T47D (cell line): ENCODE data around the gene KCNN3.
A peak's percentile ranks its signal among the peaks of the same experiment; 100 is the strongest.

Source experiments
- DNase-seq, 2 experiments: peaks; one replicate each; pipeline versions ENCODE4 v3.0.0 to v3.0.0-alpha.2; 2011 to 2012; ENCODE audit warnings: low read depth in 1 of 2, low spot score in 1 of 2
- JUND ChIP-seq: IDR thresholded peaks from 2 replicates; pipeline ENCODE4 v1.6.1; 2012; ENCODE audit warnings: low read depth
- in situ Hi-C: cut with HindIII; loops from 2 replicates; pipeline ENCODE4 v1.10.0; 2016; ENCODE audit warnings: low sequenced_read_pairs, low pct_unique_long_range_greater_than_20kb

Gene KCNN3

DNA sequence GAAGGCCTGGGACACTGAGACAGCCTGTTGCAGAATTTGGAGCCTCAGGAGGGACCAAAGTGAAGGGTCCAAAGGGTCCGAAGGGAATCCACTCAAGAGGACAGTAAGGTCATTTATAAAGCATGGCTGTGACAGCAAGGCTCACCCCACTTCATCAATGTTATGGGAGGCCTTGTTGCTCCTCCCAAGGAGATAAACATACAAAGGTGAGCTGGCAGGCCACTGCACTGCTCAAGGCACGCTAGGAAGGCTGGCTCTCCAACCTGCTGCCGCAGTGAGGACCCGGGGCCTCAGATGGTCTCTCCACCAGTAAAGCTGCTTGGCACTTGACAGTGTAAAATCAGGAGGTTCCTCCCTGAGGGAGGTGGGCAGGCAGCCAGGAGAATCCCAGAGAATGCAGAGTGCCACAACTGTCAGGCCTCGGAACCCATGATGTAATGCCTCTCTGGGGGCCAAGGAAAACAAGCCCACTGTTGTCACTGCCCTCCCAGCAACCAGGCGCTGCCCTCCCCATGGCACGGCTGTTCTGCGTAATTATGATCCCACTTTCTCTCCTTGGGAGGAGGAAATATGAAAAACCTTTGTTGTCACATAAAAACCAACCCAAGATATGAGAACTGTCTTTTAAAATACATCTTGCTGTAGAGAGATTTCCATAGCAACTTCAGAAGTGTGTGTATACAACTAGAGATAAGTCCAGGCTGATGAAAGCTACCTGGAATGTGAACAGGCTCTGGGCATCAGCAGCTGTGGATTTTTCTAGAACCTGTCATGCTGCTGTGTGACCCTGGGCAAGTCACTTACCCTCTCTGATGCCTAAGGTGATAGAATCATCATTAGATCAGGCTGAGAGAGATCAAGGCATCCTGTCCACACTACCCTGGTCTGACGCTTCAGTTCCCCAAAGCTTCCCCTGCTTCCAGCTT is 102.5 kb downstream of the KCNN3 start:
- DNase-seq: no peak
- no peak for TF ChIP-seq JUND
- in situ Hi-C loops: no loop called here

DNA sequence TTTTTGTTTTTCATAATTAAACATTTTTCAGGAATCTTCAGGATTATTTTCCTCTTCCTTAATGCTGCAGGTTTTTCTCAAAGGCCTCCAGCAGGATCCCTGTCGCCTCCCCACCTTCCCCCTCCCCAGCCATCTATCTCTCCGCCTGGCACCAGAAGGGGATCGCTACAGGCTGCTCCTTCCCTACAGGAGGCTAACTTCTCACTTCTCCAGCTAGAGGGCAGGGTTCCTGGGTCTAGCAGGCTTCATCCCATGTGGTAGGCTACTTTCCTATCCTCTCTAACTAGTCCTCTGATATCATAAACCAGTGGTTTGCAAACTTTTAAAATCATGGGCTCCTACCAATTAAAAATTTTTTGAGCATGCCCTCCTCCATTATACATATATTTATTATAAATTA is 104.1 kb downstream of the KCNN3 start:
- peak; percentile 80 to 83 for DNase-seq
- in situ Hi-C loops: no loop called here
- no peak for TF ChIP-seq JUND

DNA sequence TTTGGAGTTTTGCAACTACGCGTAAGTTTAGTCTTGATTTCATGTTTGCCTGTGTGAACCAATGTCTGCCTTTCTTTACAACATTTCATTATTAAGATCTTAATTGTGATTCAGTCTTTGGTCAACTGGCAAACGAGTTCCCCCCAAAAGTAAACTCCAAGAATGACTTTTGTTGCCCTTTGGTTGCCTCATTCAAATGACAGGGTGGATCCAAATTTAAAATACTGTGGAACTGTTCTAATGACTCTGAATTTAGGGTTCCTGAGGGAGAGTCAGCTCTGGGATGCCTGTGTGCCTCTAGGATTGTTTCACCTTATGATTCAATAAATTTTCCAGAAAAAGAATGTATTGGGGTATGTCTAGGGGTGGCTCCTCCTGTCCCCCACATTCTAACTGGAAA is 105.3 kb downstream of the KCNN3 start:
- no peak for DNase-seq
- in situ Hi-C loops: no loop called here
- TF ChIP-seq JUND: no peak

DNA sequence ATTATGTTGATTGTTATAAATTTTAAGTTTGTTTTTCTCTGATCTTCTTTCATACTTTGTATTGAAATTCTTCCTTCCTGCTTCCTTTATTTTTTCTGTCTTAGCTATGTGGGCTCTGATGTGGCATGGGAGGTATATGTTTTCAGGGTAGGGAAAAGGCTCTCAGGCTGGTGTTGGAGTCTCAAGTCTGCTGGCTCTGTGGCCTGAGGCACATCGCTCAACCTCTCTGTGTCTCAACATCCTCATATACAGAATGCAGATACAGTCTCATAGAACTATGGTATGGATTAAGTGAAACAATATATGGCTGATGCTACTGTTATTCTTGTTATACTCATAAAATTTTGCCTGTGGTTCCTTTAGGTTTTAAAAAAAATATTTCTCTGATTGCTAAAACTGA is 105.9 kb downstream of the KCNN3 start:
- in situ Hi-C loops: no loop called here
- no peak for TF ChIP-seq JUND
- no peak for DNase-seq

DNA sequence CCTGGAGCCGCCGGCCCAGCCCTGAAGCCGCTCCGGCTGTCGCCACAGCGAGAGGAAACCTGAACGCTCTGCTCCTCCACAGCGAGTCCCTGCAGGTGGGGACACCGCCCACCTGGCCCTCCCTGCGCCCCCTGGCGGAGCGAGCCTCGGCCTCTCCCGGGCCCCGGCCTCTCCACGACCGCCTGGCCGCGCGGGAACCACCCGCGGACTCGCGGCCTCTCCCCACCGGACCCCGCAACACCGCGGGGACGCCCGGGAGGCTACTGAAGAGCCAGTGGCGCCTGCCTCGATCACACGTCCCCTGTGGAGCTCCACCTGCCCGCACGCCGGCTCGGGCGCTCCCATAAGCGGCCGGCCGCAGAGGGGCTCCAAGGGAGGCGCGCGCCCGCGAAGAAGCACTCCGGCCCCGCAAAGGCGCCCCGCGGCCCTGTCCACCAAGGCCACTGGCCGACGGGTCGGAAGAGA is 109.6 kb downstream of the KCNN3 start:
- in situ Hi-C loops: no loop called here
- DNase-seq: peak; percentile 75 to 78

DNA sequence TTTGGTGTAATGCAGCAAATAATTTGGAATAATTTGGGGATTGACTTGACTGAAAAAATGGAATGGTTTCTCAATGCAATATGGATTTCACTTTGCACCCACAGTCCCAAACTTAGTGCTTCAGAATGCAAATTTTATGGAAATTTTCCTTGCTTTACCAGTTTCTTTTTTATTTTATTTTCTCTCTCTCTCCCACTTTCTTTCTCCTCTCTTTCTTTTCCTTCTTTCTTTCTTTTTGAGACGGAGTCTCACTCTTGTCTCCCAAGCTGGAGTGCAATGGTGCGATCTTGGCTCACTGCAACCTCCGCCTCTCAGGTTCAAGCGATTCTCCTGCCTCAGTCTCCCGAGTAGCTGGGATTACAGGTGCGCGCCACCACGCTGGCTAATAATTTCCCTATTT is 110.3 kb downstream of the KCNN3 start:
- TF ChIP-seq JUND: no peak
- in situ Hi-C loops: no loop called here
- no peak for DNase-seq

More for the DNA sequence above, 109.6 kb downstream of the KCNN3 start:
- no peak for TF ChIP-seq JUND

DNA sequence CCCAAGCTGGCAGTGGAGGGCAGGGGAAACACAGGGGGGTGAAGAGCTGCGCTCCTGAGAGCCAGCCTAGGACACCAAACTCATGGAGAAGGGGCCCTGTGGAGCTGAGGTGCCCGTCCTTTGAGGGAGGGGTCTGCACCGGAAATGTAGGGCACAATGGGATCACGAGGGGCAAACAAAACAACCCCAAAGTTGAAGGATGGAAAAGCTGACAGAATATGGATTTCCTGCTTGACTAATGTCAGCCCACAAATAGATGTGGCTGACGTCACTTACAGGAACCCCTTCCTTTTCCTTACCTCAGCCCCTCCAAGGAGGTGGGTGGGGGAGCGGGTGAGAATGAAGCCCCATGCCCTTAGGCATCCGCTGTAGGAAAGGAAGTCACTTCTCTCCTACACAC is 110.9 kb downstream of the KCNN3 start:
- no peak for TF ChIP-seq JUND
- in situ Hi-C loops: no loop called here

DNA sequence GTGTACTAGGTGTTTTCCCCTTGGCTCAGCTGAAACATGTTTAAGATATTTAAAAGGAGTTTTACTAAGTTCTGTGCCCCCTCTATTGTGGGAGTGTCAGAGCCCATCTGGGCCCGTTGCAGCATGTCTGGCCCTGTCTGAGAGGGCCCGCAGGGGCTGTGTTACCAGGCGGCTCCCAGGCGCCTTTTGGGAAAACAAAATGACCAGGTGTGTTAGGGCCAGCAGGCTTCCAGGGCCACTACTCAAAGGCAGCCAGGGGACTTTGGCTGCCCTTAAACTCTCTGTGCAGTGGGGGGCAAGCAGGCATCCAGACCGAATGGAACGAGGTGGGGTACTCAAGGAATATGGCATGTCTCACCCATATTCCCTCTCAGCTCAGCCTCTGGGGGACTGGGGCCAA is 111.7 kb downstream of the KCNN3 start:
- no peak for TF ChIP-seq JUND
- in situ Hi-C loops: no loop called here
- DNase-seq: no peak

More for the DNA sequence above, 110.9 kb downstream of the KCNN3 start:
- no peak for DNase-seq

DNA sequence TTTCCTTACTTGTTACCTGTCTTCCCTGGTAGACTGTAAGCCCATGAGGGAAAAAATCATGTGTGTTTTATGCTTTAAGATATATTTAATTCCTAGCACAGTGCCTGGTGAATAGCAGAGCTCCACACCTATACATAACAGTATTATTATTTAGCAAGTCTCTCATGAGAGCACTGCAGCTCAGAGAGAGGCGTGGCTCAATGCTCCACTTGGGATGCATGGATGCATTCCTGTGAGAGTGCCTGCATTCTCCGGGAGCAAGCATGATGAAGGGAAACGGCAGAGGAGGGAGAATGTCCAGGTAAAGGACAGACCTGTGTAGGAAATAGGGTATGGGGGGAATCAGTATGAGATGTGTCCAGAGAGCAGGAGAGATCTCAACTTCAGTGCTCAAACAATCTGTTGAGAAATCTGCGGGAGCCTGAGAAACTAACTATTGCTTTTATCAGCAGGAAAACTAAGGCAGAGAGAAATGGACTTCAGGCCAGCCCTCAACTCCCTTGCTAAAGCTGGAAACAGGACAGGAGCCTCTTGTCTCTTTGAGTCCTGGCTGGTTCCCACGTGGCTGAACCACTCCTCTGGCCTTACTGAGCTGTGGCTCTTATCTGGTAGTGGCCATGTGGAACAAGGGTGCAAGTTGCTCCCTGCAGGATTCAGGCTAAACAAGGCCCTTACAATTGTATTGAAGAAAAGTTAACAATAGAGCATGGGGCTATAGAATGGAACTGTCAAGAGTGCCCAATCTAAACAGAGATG is 113.1 kb downstream of the KCNN3 start:
- in situ Hi-C loops: no loop called here
- no peak for DNase-seq
- TF ChIP-seq JUND: no peak

DNA sequence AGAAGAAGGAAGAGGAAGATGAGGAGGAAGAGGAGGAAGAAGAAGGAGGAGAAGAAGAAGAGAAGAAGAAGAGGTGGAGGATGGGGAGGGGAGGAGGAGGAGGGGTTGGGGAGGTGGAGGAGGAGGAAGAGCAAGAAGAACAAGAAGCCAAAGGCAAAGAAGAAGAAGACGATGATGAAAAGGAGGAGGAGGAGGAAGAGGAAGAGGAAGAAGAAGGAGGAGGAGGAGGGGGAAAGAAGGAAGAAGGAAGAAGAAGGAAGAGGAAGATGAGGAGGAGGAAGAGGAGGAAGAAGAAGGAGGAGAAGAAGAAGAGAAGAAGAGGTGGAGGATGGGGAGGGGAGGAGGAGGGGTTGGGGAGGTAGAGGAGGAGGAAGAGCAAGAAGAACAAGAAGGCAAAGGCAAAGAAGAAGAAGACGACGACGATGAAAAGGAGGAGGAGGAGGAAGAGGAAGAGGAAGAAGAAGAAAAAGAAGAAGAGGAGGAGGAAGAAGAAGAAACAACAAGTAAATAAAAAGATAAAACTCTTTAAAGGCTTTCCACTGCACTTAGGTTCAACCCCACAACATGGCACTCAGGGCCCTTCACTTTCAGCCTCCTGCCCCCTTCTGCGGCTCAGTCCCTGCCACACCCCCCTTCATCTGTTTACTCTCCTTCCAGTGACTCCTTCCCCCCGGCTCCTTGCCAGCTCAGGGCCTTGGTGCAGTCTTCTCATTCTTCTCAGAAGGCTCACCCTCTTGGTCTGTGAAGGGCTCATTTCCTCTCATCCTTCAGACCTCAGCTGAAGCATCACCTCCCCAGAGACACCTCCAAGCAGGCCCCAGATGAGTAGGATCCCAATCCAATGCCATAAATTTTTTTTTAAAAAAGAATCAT is 114.0 kb downstream of the KCNN3 start:
- peak in 1 of 2 experiments; percentile 23 for DNase-seq
- in situ Hi-C loops: no loop called here
- TF ChIP-seq JUND: no peak

DNA sequence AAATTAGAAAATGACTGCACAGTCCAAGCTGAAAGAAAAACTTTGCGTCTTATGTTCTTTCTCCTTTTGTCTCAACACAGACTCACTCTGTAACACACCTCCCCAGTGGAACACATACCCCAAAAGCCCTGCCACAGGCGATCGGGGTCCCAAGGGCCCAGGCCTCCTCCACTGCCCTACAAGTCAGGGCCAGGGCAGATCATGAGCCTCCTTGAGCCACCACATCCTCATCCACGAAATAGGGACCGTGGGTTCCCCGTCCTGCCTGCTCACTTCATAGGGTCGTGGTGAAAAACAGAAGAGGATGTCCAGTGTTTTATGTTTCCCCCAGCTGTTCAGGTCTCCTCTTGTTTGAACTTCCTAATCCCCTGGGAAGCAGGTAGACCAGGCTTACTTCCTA is 116.7 kb downstream of the KCNN3 start:
- in situ Hi-C loops: no loop called here

More for the DNA sequence above, 116.7 kb downstream of the KCNN3 start:
- no peak for DNase-seq
- TF ChIP-seq JUND: no peak
